GM23338 (cell line): Measurements from ENCODE around the gene RXFP4. TPM values are rescaled to one million over a fixed set of nuclear protein-coding genes. Genes with fewer than 3 reads are reported as not detected.

Experiments used
- ATAC-seq: fragments of 200-7000 bp; cut with Tn5 transposase; 3 replicates; pipeline ENCODE4 v1.9.1; 2020
- DNase-seq: peaks from one replicate; pipeline ENCODE4 v3.0.0-alpha.2; 2015; ENCODE audit warnings: low spot score
- H2AFZ ChIP-seq: fragments of 200-600 bp; sonication (generic); 2 replicates; pipeline ENCODE4 v1.8.0; 2016; ENCODE audit warnings: antibody characterized with exemption, mild to moderate bottlenecking, moderate library complexity
- H3F3A ChIP-seq: fragments of 200-600 bp; sonication (generic); replicated peaks from 2 replicates; pipeline ENCODE4 v1.8.0; 2017; ENCODE audit warnings: antibody characterized with exemption, mixed run types, low read depth
- H3K27ac ChIP-seq: fragments of 200-600 bp; sonication (generic); 2 replicates; pipeline ENCODE4 v1.6.1; 2016; ENCODE audit warnings: low read depth
- H3K27me3 ChIP-seq: fragments of 200-600 bp; sonication (generic); 2 replicates; pipeline ENCODE4 v1.8.0; 2016; ENCODE audit warnings: mild to moderate bottlenecking, mixed run types, moderate library complexity; ENCODE audit not compliant: insufficient read depth
- H3K36me3 ChIP-seq: fragments of 200-600 bp; sonication (generic); 2 replicates; pipeline ENCODE4 v1.8.0; 2016; ENCODE audit warnings: mild to moderate bottlenecking; ENCODE audit not compliant: insufficient read depth
- H3K4me1 ChIP-seq: fragments of 200-600 bp; sonication (generic); 2 replicates; pipeline ENCODE4 v1.8.0; 2016; ENCODE audit warnings: mild to moderate bottlenecking, moderate library complexity; ENCODE audit not compliant: insufficient read depth
- H3K4me2 ChIP-seq: fragments of 200-600 bp; sonication (generic); 2 replicates; pipeline ENCODE4 v1.7.1; 2017; ENCODE audit warnings: mixed run types
- H3K4me3 ChIP-seq: fragments of 200-600 bp; sonication (generic); 2 replicates; pipeline ENCODE4 v1.6.1; 2016; ENCODE audit warnings: mixed run types
- H3K79me2 ChIP-seq: fragments of 200-600 bp; sonication (generic); replicated peaks from 2 replicates; pipeline ENCODE4 v1.8.0; 2017; ENCODE audit warnings: mild to moderate bottlenecking; ENCODE audit not compliant: insufficient read depth
- H3K9me2 ChIP-seq: fragments of 200-600 bp; sonication (generic); 2 replicates; pipeline ENCODE4 v1.8.0; 2017; ENCODE audit not compliant: insufficient read depth
- H4K20me1 ChIP-seq: fragments of 200-600 bp; sonication (generic); replicated peaks from 2 replicates; pipeline ENCODE4 v1.8.0; 2017; ENCODE audit warnings: mild to moderate bottlenecking; ENCODE audit not compliant: insufficient read depth
- H3K27ac Mint-ChIP-seq: 2 replicates; pipeline ENCODE4 v1.8.0; 2020; ENCODE audit warnings: inconsistent platforms, mild to moderate bottlenecking, moderate library complexity, mixed read lengths
- H3K27me3 Mint-ChIP-seq: 3 replicates; pipeline ENCODE4 v1.8.0; 2022; ENCODE audit warnings: low read depth, mild to moderate bottlenecking, moderate library complexity, mixed read lengths, inconsistent platforms; ENCODE audit not compliant: insufficient read depth, poor library complexity
- H3K36me3 Mint-ChIP-seq: 3 replicates; pipeline ENCODE4 v1.8.0; 2021; ENCODE audit warnings: low read depth, mild to moderate bottlenecking, inconsistent platforms, moderate library complexity, mixed read lengths
- H3K4me1 Mint-ChIP-seq: 3 replicates; pipeline ENCODE4 v1.8.0; 2020; ENCODE audit warnings: mild to moderate bottlenecking, inconsistent platforms, mixed read lengths
- H3K4me3 Mint-ChIP-seq: 3 replicates; pipeline ENCODE4 v1.8.0; 2021; ENCODE audit warnings: moderate library complexity, mild to moderate bottlenecking, inconsistent platforms, mixed read lengths
- H3K9me3 Mint-ChIP-seq: 3 replicates; pipeline ENCODE4 v1.8.0; 2020; ENCODE audit warnings: moderate library complexity, mild to moderate bottlenecking, inconsistent platforms, mixed read lengths
- CREB1 ChIP-seq: fragments of 250-450 bp; sonication (Bioruptor Pico); IDR thresholded peaks from 2 replicates; pipeline ENCODE4 v1.5.0; 2020; ENCODE audit warnings: low read depth, mild to moderate bottlenecking, moderate library complexity
- EZH2 ChIP-seq: fragments of 200-600 bp; sonication (generic); IDR thresholded peaks from one replicate; pipeline ENCODE4 v1.8.0; 2017; ENCODE audit warnings: antibody characterized with exemption, mild to moderate bottlenecking, low read depth; ENCODE audit not compliant: unreplicated experiment
- EZH2phosphoT487 ChIP-seq: fragments of 200-600 bp; sonication (generic); IDR thresholded peaks from one replicate; pipeline ENCODE4 v1.8.1; 2018; ENCODE audit warnings: antibody characterized with exemption; ENCODE audit not compliant: unreplicated experiment
- JUNB ChIP-seq: IDR thresholded peaks from one replicate; pipeline ENCODE4 v1.6.1; 2016; ENCODE audit warnings: antibody characterized with exemption; ENCODE audit not compliant: unreplicated experiment
- NANOG ChIP-seq: IDR thresholded peaks from 2 replicates; pipeline ENCODE4 v1.6.1; 2016; ENCODE audit warnings: antibody characterized with exemption, borderline replicate concordance
- POLR2AphosphoS5 ChIP-seq: IDR thresholded peaks from 2 replicates; pipeline ENCODE4 v1.6.1; 2016; ENCODE audit warnings: antibody characterized with exemption, low read depth
- STAT1 ChIP-seq: IDR thresholded peaks from one replicate; pipeline ENCODE4 v1.6.1; 2016; ENCODE audit warnings: antibody characterized with exemption; ENCODE audit not compliant: unreplicated experiment
- ZNF114 ChIP-seq: fragments of 250-450 bp; sonication (Bioruptor Pico); IDR thresholded peaks from 2 replicates; pipeline ENCODE4 v1.5.0; 2020; ENCODE audit warnings: mild to moderate bottlenecking, moderate library complexity
- ZNF331 ChIP-seq: fragments of 250-450 bp; sonication (Bioruptor Pico); IDR thresholded peaks from 2 replicates; pipeline ENCODE4 v1.5.0; 2020; ENCODE audit warnings: low read depth, mild to moderate bottlenecking, moderate library complexity
- polyA plus RNA-seq: library from polyadenylated mRNA; unstranded; fragments of >200 nt; fragmentation: Nextera tagmentation; extraction: Ambion mirVana; gene quantifications from 2 replicates; pipeline ENCODE4 v1.2.1, GENCODE V29; 2016
- total RNA-seq: library from RNA; depleted of rRNA; stranded (reverse); fragments of >200 nt; shearing (Covaris generic); gene quantifications from 2 replicates; pipeline ENCODE4 v1.2.3, GENCODE V29; 2014
- TF ChIP-seq, protein P1 (sequence below), 2 experiments: fragments of 200-600 bp in 1 of 2; sonication (generic) in 1 of 2; conservative IDR thresholded peaks; 2 replicates each; pipeline versions ENCODE4 v1.5.1 to v1.6.1; 2016 to 2017; ENCODE audit warnings: antibody characterized with exemption in 2 of 2, low read depth in 2 of 2, mild to moderate bottlenecking in 2 of 2, moderate library complexity in 1 of 2
- TF ChIP-seq, protein P2 (sequence below): fragments of 250-450 bp; sonication (Bioruptor Pico); IDR thresholded peaks from 2 replicates; pipeline ENCODE4 v1.5.0; 2020; ENCODE audit warnings: mild to moderate bottlenecking, moderate library complexity
- TF ChIP-seq, protein P3 (sequence below): IDR thresholded peaks from 2 replicates; pipeline ENCODE4 v1.6.1; 2016; ENCODE audit warnings: antibody characterized with exemption

The RXFP4 gene
- total and polyA plus RNA-seq, 2 experiments from 2014 or later = not detected

DNA sequence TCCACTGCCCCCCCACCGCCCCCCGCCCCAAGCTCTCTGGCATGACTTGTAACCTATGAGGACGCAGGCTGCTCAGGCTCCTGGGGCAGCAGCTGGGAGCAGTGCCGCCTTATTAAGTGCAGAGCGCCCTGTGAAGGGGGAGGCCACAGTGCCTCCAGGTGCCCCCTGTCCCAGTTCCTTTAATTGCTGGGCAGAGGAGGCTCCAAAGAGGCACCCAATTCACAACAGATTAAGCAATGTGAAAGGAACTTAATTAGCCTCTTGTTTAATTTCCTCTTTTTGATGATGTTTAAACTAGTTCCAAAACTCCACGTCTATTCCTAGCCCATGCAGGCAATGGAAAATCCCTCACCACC, 3.0 kb downstream of the RXFP4 start (continued):
- no peak for TF ChIP-seq JUNB
- TF ChIP-seq CREB1 (CRISPR knock-in tag) = no peak
- TF ChIP-seq POLR2AphosphoS5 = no peak
- TF ChIP-seq, protein P1, sequence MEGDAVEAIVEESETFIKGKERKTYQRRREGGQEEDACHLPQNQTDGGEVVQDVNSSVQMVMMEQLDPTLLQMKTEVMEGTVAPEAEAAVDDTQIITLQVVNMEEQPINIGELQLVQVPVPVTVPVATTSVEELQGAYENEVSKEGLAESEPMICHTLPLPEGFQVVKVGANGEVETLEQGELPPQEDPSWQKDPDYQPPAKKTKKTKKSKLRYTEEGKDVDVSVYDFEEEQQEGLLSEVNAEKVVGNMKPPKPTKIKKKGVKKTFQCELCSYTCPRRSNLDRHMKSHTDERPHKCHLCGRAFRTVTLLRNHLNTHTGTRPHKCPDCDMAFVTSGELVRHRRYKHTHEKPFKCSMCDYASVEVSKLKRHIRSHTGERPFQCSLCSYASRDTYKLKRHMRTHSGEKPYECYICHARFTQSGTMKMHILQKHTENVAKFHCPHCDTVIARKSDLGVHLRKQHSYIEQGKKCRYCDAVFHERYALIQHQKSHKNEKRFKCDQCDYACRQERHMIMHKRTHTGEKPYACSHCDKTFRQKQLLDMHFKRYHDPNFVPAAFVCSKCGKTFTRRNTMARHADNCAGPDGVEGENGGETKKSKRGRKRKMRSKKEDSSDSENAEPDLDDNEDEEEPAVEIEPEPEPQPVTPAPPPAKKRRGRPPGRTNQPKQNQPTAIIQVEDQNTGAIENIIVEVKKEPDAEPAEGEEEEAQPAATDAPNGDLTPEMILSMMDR (conservative IDR thresholded peaks at IDR 0.05; ENCODE audit: low read depth in 2 of 2) = no peak
- no peak for TF ChIP-seq STAT1
- no peak for TF ChIP-seq ZNF114 (CRISPR knock-in tag)

DNA sequence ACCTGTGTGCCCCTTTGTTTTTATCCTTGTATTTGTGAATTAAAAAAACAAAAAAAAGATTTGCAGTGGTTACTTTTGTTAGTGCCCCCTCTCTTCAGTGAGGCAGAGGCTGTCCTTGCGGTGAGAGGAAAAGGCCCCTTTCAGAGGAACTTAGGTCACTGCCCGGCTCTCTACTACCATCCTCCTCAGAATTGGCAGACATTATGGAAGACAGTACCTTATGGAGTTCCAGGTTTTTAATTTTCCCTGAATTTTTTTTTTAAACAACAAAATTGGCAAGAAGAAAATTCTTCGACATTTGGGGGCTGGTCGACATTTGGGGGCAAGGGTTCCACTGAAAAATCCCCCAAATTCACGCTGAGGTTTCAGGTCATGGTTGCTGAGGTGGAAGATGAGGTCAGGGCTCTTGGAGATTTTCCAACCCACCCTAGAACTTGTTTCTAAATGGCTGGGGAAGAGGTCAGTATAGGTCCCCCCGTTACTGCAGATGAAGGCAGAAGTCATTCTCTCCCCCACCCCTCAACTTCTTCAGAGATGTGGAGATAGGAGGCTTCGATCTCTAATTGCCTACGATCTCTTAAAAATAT, 5.3 kb downstream of the RXFP4 start:
- Histone ChIP-seq H2AFZ (no peak overlapping the region), H3K4me1 (peaks cover 14% of the 10 kb centered on the region), H3F3A (0 out of 2 replicates have a peak, but pooled peaks cover 6% of the 10 kb centered on the region), H3K4me3 (0 out of 2 replicates have a peak overlapping the region, but pooled peaks have one; percentile 18), H3K79me2 (no peaks in the 10 kb centered on the region), H3K27ac (peak overlapping the region; percentile 80), H3K4me2 (0 out of 2 replicates have a peak overlapping the region, but pooled peaks have one; percentile 48), H3K27me3 (no peaks in the 10 kb centered on the region), H3K9me2 (no peaks in the 10 kb centered on the region), H4K20me1 (peaks cover 11% of the 10 kb centered on the region; the same call in 1 of the 2 replicates), H3K36me3 (peaks cover 29% of the 10 kb centered on the region)
- H3K9me3 Mint-ChIP-seq = no peaks in the 10 kb centered on the region
- TF ChIP-seq EZH2 (no peak), ZNF331 (CRISPR knock-in tag) (no peak), POLR2AphosphoS5 (no peak), CREB1 (CRISPR knock-in tag) (no peak), EZH2phosphoT487 (no peak), NANOG (no peak), ZNF114 (CRISPR knock-in tag) (no peak), JUNB (no peak), STAT1 (no peak)
- TF ChIP-seq, protein P2, sequence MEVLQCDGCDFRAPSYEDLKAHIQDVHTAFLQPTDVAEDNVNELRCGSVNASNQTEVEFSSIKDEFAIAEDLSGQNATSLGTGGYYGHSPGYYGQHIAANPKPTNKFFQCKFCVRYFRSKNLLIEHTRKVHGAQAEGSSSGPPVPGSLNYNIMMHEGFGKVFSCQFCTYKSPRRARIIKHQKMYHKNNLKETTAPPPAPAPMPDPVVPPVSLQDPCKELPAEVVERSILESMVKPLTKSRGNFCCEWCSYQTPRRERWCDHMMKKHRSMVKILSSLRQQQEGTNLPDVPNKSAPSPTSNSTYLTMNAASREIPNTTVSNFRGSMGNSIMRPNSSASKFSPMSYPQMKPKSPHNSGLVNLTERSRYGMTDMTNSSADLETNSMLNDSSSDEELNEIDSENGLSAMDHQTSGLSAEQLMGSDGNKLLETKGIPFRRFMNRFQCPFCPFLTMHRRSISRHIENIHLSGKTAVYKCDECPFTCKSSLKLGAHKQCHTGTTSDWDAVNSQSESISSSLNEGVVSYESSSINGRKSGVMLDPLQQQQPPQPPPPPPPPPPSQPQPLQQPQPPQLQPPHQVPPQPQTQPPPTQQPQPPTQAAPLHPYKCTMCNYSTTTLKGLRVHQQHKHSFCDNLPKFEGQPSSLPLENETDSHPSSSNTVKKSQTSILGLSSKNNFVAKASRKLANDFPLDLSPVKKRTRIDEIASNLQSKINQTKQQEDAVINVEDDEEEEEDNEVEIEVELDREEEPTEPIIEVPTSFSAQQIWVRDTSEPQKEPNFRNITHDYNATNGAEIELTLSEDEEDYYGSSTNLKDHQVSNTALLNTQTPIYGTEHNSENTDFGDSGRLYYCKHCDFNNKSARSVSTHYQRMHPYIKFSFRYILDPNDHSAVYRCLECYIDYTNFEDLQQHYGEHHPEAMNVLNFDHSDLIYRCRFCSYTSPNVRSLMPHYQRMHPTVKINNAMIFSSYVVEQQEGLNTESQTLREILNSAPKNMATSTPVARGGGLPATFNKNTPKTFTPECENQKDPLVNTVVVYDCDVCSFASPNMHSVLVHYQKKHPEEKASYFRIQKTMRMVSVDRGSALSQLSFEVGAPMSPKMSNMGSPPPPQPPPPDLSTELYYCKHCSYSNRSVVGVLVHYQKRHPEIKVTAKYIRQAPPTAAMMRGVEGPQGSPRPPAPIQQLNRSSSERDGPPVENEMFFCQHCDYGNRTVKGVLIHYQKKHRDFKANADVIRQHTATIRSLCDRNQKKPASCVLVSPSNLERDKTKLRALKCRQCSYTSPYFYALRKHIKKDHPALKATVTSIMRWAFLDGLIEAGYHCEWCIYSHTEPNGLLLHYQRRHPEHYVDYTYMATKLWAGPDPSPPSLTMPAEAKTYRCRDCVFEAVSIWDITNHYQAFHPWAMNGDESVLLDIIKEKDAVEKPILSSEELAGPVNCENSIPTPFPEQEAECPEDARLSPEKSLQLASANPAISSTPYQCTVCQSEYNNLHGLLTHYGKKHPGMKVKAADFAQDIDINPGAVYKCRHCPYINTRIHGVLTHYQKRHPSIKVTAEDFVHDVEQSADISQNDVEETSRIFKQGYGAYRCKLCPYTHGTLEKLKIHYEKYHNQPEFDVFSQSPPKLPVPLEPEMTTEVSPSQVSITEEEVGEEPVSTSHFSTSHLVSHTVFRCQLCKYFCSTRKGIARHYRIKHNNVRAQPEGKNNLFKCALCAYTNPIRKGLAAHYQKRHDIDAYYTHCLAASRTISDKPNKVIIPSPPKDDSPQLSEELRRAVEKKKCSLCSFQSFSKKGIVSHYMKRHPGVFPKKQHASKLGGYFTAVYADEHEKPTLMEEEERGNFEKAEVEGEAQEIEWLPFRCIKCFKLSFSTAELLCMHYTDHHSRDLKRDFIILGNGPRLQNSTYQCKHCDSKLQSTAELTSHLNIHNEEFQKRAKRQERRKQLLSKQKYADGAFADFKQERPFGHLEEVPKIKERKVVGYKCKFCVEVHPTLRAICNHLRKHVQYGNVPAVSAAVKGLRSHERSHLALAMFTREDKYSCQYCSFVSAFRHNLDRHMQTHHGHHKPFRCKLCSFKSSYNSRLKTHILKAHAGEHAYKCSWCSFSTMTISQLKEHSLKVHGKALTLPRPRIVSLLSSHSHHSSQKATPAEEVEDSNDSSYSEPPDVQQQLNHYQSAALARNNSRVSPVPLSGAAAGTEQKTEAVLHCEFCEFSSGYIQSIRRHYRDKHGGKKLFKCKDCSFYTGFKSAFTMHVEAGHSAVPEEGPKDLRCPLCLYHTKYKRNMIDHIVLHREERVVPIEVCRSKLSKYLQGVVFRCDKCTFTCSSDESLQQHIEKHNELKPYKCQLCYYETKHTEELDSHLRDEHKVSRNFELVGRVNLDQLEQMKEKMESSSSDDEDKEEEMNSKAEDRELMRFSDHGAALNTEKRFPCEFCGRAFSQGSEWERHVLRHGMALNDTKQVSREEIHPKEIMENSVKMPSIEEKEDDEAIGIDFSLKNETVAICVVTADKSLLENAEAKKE = no peak
- TF ChIP-seq, protein P1 (conservative IDR thresholded peaks at IDR 0.05; ENCODE audit: low read depth in 2 of 2) = no peak
- TF ChIP-seq, protein P3, sequence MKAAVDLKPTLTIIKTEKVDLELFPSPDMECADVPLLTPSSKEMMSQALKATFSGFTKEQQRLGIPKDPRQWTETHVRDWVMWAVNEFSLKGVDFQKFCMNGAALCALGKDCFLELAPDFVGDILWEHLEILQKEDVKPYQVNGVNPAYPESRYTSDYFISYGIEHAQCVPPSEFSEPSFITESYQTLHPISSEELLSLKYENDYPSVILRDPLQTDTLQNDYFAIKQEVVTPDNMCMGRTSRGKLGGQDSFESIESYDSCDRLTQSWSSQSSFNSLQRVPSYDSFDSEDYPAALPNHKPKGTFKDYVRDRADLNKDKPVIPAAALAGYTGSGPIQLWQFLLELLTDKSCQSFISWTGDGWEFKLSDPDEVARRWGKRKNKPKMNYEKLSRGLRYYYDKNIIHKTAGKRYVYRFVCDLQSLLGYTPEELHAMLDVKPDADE = no peak
- peak overlapping the region; percentile 53; the same call in 1 of the 2 replicates for H3K27ac Mint-ChIP-seq
- peaks cover 35% of the 10 kb centered on the region for H3K4me1 Mint-ChIP-seq
- ATAC-seq (no peak), DNase-seq (no peak)
- H3K36me3 Mint-ChIP-seq = peaks cover 48% of the 10 kb centered on the region
- H3K27me3 Mint-ChIP-seq = peaks cover 19% of the 10 kb centered on the region
- peak overlapping the region; percentile 11; the same call in 1 of the 3 replicates for H3K4me3 Mint-ChIP-seq
